Activated CD4-positive, alpha-beta T cell treated with anti-CD3 and anti-CD28 coated beads, Interleukin-2, amount 50 U/mL, for 48 hours (primary cell): Measurements from ENCODE around the gene TRABD2A.

Experiments used
- DNase-seq, 2 experiments: peaks; one replicate each; pipeline ENCODE4 v3.0.0-alpha.2; 2020

The TRABD2A gene

GRCh38 chr2:84849271-84849952 lies 31.5 kb downstream of the TRABD2A start:
- DNase-seq = peak; percentile 47 to 61

GRCh38 chr2:84847326-84848050 lies 33.4 kb downstream of the TRABD2A start:
- no peak for DNase-seq

GRCh38 chr2:84846741-84847142 lies 34.1 kb downstream of the TRABD2A start:
- DNase-seq = no peak

GRCh38 chr2:84846041-84846663 lies 34.7 kb downstream of the TRABD2A start:
- no peak for DNase-seq

GRCh38 chr2:84844141-84844540 lies 36.7 kb downstream of the TRABD2A start:
- DNase-seq = no peak

GRCh38 chr2:84841577-84841976 lies 39.3 kb downstream of the TRABD2A start:
- no peak for DNase-seq

GRCh38 chr2:84840306-84840705 lies 40.6 kb downstream of the TRABD2A start:
- no peak for DNase-seq

- no peak for DNase-seq
These were observed 41.0 kb downstream of the TRABD2A start for GRCh38 chr2:84839851-84840250.

- DNase-seq = no peak
These were observed 42.3 kb downstream of the TRABD2A start for GRCh38 chr2:84838434-84839145.

- no peak for DNase-seq
These were observed 44.7 kb downstream of the TRABD2A start for GRCh38 chr2:84836215-84836614.

GRCh38 chr2:84833481-84834150 lies 47.3 kb downstream of the TRABD2A start:
- no peak for DNase-seq

- DNase-seq = no peak
These were observed 48.0 kb downstream of the TRABD2A start for GRCh38 chr2:84832772-84833461.

GRCh38 chr2:84830758-84831500 lies 50.0 kb downstream of the TRABD2A start:
- DNase-seq = no peak

GRCh38 chr2:84830095-84830494 lies 50.8 kb downstream of the TRABD2A start:
- no peak for DNase-seq

GRCh38 chr2:84829693-84830092 lies 51.2 kb downstream of the TRABD2A start:
- no peak for DNase-seq

GRCh38 chr2:84827978-84828575 lies 52.8 kb downstream of the TRABD2A start:
- no peak for DNase-seq

- no peak for DNase-seq
These were observed 57.1 kb downstream of the TRABD2A start for GRCh38 chr2:84823788-84824187.

GRCh38 chr2:84823229-84823628 lies 57.7 kb downstream of the TRABD2A start:
- DNase-seq = no peak

- DNase-seq = no peak
These were observed 59.1 kb downstream of the TRABD2A start for GRCh38 chr2:84821806-84822205.

GRCh38 chr2:84817239-84817655 lies 63.6 kb downstream of the TRABD2A start:
- DNase-seq = peak in 1 of 2 experiments; percentile 27
